ENCODE measurements around the gene RBM5.

DNA sequence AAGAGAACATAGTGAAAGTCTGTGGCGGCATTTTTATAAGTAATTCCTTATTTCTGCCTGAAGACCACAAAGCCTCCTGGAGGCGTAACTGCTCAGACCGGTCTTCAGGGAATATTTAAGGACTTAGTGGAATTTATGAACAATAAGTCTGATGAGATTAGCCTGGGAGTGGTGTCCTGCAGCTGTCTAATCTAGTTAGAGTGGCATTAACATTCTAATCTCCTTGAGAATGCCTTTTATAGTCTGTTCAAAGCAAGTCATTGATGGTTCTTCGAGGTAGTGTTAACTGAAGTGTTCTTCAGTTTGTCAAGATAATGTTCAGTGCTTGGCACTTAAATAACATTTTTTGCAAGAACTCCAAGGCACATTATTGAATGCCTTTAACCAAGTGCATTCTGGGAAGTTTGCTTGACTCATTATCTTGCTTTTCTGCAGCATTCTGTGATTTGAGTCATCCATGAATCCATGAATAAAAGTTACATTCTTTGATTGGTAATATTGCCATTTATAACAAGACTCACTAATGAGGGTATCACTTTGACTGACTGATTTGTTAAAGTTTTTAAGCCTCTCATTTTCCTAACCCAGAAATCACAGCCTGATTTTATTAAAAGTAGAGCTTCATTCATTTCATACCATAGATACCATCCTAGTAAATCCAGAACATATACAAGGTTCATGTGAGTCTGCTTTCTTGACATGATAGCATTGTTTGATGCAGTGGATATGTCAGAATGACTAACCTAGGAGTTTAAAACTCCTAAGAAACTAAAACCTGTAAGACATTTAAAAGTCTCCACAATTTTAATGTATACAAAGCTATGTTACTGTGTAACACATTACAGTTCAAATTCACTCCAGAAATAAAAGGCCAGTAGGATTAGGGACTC lies 12.5 kb downstream of the RBM5 start:
- no peak for TF ChIP-seq ELF4 (CRISPR knock-in tag; IDR thresholded peaks at IDR 0.05; ENCODE audit: low read depth)
- TF ChIP-seq ZNF232 (CRISPR knock-in tag; IDR thresholded peaks at IDR 0.05): no peak
- no peak for TF ChIP-seq ATF2 (CRISPR knock-in tag; IDR thresholded peaks at IDR 0.05; ENCODE audit: borderline replicate concordance, low read depth)
- no peak for TF ChIP-seq USF2 (CRISPR knock-in tag; IDR thresholded peaks at IDR 0.05)
- TF ChIP-seq, protein P1, sequence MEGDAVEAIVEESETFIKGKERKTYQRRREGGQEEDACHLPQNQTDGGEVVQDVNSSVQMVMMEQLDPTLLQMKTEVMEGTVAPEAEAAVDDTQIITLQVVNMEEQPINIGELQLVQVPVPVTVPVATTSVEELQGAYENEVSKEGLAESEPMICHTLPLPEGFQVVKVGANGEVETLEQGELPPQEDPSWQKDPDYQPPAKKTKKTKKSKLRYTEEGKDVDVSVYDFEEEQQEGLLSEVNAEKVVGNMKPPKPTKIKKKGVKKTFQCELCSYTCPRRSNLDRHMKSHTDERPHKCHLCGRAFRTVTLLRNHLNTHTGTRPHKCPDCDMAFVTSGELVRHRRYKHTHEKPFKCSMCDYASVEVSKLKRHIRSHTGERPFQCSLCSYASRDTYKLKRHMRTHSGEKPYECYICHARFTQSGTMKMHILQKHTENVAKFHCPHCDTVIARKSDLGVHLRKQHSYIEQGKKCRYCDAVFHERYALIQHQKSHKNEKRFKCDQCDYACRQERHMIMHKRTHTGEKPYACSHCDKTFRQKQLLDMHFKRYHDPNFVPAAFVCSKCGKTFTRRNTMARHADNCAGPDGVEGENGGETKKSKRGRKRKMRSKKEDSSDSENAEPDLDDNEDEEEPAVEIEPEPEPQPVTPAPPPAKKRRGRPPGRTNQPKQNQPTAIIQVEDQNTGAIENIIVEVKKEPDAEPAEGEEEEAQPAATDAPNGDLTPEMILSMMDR (IDR thresholded peaks at IDR 0.05): no peak
- TF ChIP-seq MXD4 (CRISPR knock-in tag; IDR thresholded peaks at IDR 0.05; ENCODE audit: borderline replicate concordance): no peak
- TF ChIP-seq SMAD4 (CRISPR knock-in tag; IDR thresholded peaks at IDR 0.05): no peak
- no peak for TF ChIP-seq JUN (CRISPR knock-in tag; IDR thresholded peaks at IDR 0.05)
- TF ChIP-seq CREM (CRISPR knock-in tag; IDR thresholded peaks at IDR 0.05): no peak
- TF ChIP-seq, protein P2, sequence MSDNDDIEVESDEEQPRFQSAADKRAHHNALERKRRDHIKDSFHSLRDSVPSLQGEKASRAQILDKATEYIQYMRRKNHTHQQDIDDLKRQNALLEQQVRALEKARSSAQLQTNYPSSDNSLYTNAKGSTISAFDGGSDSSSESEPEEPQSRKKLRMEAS (CRISPR knock-in tag; IDR thresholded peaks at IDR 0.05): no peak
- TF ChIP-seq ZNF317 (CRISPR knock-in tag; IDR thresholded peaks at IDR 0.05; ENCODE audit: borderline replicate concordance, low read depth): no peak

All from WTC11 (cell line).